C4-2B (cell line): ENCODE measurements around the gene ASGR1.

ENCODE experiments used
- H3K27ac ChIP-seq: fragments of 450-650 bp; 2 replicates; pipeline ENCODE4 v1.5.1; 2017
- CTCF ChIP-seq: fragments of 450-650 bp; conservative IDR thresholded peaks from 2 replicates; pipeline ENCODE4 v1.5.1; 2017; ENCODE audit warnings: mild to moderate bottlenecking
- ZFX ChIP-seq: fragments of 450-650 bp; IDR thresholded peaks from 2 replicates; pipeline ENCODE4 v1.6.1; 2017

ASGR1 gene

GRCh38 chr17:7179317-7180254 is at the start of gene ASGR1:
TSS of gene ASGR1 (minus strand) at chr17:7179370. CDS start at chr17:7178563, 807 bp downstream.
- no peak within 1 kb of the TSS for H3K27ac ChIP-seq
- TF ChIP-seq ZFX, result no peak
- TF ChIP-seq CTCF, result no peak

- peak overlapping the region; percentile 92 for H3K27ac ChIP-seq
- TF ChIP-seq ZFX (no peak), CTCF (no peak)
Measured at GRCh38 chr17:7228920-7229319, 49.8 kb upstream of the ASGR1 start.

GRCh38 chr17:7226721-7227710 is 47.8 kb upstream of the ASGR1 start:
- peak overlapping the region; percentile 92 for H3K27ac ChIP-seq
- no peak for TF ChIP-seq ZFX
- no peak for TF ChIP-seq CTCF

- peak overlapping the region; percentile 100; the same call in 1 of the 2 replicates for H3K27ac ChIP-seq
- TF ChIP-seq ZFX (no peak), CTCF (no peak)
Measured at GRCh38 chr17:7225711-7226331, 46.7 kb upstream of the ASGR1 start.

GRCh38 chr17:7224661-7225111 is 45.5 kb upstream of the ASGR1 start:
- peak overlapping the region; percentile 100 for H3K27ac ChIP-seq
- no peak for TF ChIP-seq CTCF

- H3K27ac ChIP-seq, result peak overlapping the region; percentile 100
- TF ChIP-seq ZFX, result no peak
- no peak for TF ChIP-seq CTCF
Measured at GRCh38 chr17:7224110-7224509, 44.9 kb upstream of the ASGR1 start.
